Thyroid gland (tissue), 4 donors: Measurements from ENCODE around the gene PAPOLG. TPM values are rescaled to one million over a fixed set of nuclear protein-coding genes. Genes with fewer than 3 reads are reported as not detected.

ENCODE experiments used
- DNase-seq, 2 donors: peaks; one replicate each; pipeline ENCODE4 v3.0.0-alpha.2; 2019
- H3K27ac ChIP-seq, 3 donors: fragments of 200-600 bp; sonication (generic); 1 replicate in 2 of 3; 2 replicates in 1 of 3; pipeline ENCODE4 v1.5.1; 2016 to 2019; ENCODE audit warnings: mild to moderate bottlenecking in 1 of 3, moderate library complexity in 1 of 3
- H3K27me3 ChIP-seq: fragments of 200-600 bp; sonication (generic); one replicate; pipeline ENCODE4 v1.5.1; 2019
- H3K36me3 ChIP-seq, 2 donors: fragments of 200-600 bp; sonication (generic); one replicate each; pipeline ENCODE4 v1.5.1; 2016 to 2019
- H3K4me1 ChIP-seq, 2 donors: fragments of 200-600 bp; sonication (generic); one replicate each; pipeline ENCODE4 v1.5.1; 2017 to 2019
- H3K4me3 ChIP-seq, 3 donors: fragments of 200-600 bp; sonication (generic); replicated peaks in 1 of 3; 1 replicate in 2 of 3; 2 replicates in 1 of 3; pipeline ENCODE4 v1.5.1; 2016; ENCODE audit warnings: mild to moderate bottlenecking in 1 of 3
- H3K9me3 ChIP-seq: fragments of 200-600 bp; sonication (generic); one replicate; pipeline ENCODE4 v1.5.1; 2017
- CTCF ChIP-seq, 6 experiments: fragments of 200-600 bp in 3 of 6; fragments of 450-650 bp in 3 of 6; sonication (generic) in 3 of 6; IDR thresholded peaks; one replicate each; pipeline ENCODE4 v1.5.1; 2016 to 2019; ENCODE audit warnings: antibody characterized with exemption in 6 of 6, mild to moderate bottlenecking in 2 of 6, inconsistent platforms in 1 of 6, moderate library complexity in 1 of 6
- POLR2A ChIP-seq, 2 donors: fragments of 450-650 bp; IDR thresholded peaks; one replicate each; pipeline ENCODE4 v1.6.1; 2017; ENCODE audit warnings: antibody characterized with exemption in 2 of 2, mild to moderate bottlenecking in 2 of 2, moderate library complexity in 1 of 2
- WGBS, 2 donors: methylation state at CpG; one replicate each; pipeline ENCODE4 v1.1.5; 2017; 5-methylcytosine and 5-hydroxymethylcytosine counted together
- intact Hi-C: fragments of 100-400 bp; cut with DNase I; formaldehyde crosslinking; loops from one replicate; pipeline ENCODE4 v1.15.1; 2023
- total RNA-seq, 4 donors: library from RNA; depleted of rRNA; stranded (reverse); fragments of >200 nt; gene quantifications; one replicate each; pipeline ENCODE4 v1.2.3, GENCODE V29; 2016

The PAPOLG gene
- total RNA-seq, 4 donors from 2014 or later: 37.4 to 63.2 (median 41.4) TPM

- 77 to 89% methylated on average over 3 to 13 of the region's 18 CpGs for WGBS, 2 donors
- Histone ChIP-seq H3K27ac (peak overlapping the region in 1 of 3 donors; percentile 29), H3K4me1 (peaks cover 0 to 3% of the 10 kb centered on the region in 2 donors), H3K36me3 (peaks cover 7 to 12% of the 10 kb centered on the region in 2 donors), H3K4me3 (no peak overlapping the region), H3K27me3 (no peaks in the 10 kb centered on the region), H3K9me3 (no peaks in the 10 kb centered on the region)
- no peak for DNase-seq
- TF ChIP-seq CTCF (IDR thresholded peaks at IDR 0.05) (no peak), POLR2A (IDR thresholded peaks at IDR 0.05) (no peak)
- intact Hi-C loops: loop anchor here (10.0 kb wide), 1 partner anchor 100 kb away; no protein-coding TSS in a partner anchor
Measured at GRCh38 chr2:60804473-60804872, 48.4 kb downstream of the PAPOLG start.

- H3K9me3 ChIP-seq: no peaks in the 10 kb centered on the region
- no peak overlapping the region for H3K4me3 ChIP-seq
- peak overlapping the region in 1 of 3 donors; percentile 42 for H3K27ac ChIP-seq
- no peak for TF ChIP-seq CTCF (IDR thresholded peaks at IDR 0.05)
- TF ChIP-seq POLR2A (IDR thresholded peaks at IDR 0.05): no peak
- intact Hi-C loops: loop anchor here (10.0 kb wide), 1 partner anchor 102 kb away; no protein-coding TSS in a partner anchor
- H3K27me3 ChIP-seq: no peaks in the 10 kb centered on the region
- H3K4me1 ChIP-seq: peaks cover 6 to 8% of the 10 kb centered on the region in 2 donors
- DNase-seq: no peak
- H3K36me3 ChIP-seq: peaks cover 0 to 6% of the 10 kb centered on the region in 2 donors
- 96% methylated on average over 7 of the region's 7 CpGs for WGBS, 2 donors
Measured at GRCh38 chr2:60806595-60806987, 50.5 kb downstream of the PAPOLG start.

- 54 to 55% methylated on average over 6 of the region's 6 CpGs for WGBS, 2 donors
- H3K27me3 ChIP-seq: no peaks in the 10 kb centered on the region
- no peak overlapping the region for H3K4me3 ChIP-seq
- peaks cover 0 to 3% of the 10 kb centered on the region in 2 donors for H3K36me3 ChIP-seq
- H3K9me3 ChIP-seq: no peaks in the 10 kb centered on the region
- no peak for TF ChIP-seq CTCF (IDR thresholded peaks at IDR 0.05)
- intact Hi-C loops: loop anchor here (10.0 kb wide), 1 partner anchor 102 kb away; no protein-coding TSS in a partner anchor
- H3K27ac ChIP-seq: no peak overlapping the region
- peaks cover 11 to 14% of the 10 kb centered on the region in 2 donors for H3K4me1 ChIP-seq
- DNase-seq: peak; percentile 18 to 28
Measured at GRCh38 chr2:60806988-60807681, 51.1 kb downstream of the PAPOLG start.

- 91 to 94% methylated on average over 16 of the region's 16 CpGs for WGBS, 2 donors
- no peak overlapping the region for H3K27ac ChIP-seq
- no peaks in the 10 kb centered on the region for H3K9me3 ChIP-seq
- peaks cover 18 to 21% of the 10 kb centered on the region in 2 donors for H3K4me1 ChIP-seq
- TF ChIP-seq CTCF (IDR thresholded peaks at IDR 0.05): no peak
- no peak for TF ChIP-seq POLR2A (IDR thresholded peaks at IDR 0.05)
- no peak for DNase-seq
- no peak overlapping the region for H3K4me3 ChIP-seq
- intact Hi-C loops: loop anchor here (10.0 kb wide), 1 partner anchor 104 kb away; no protein-coding TSS in a partner anchor
- H3K27me3 ChIP-seq: no peaks in the 10 kb centered on the region
- no peaks in the 10 kb centered on the region for H3K36me3 ChIP-seq
Measured at GRCh38 chr2:60808330-60808801, 52.3 kb downstream of the PAPOLG start.
